GM18907 (cell line): ENCODE measurements around the gene GCK.
"Not testable (repeated sequence)": the region's sequence is repeated elsewhere in the genome, so short reads cannot be mapped to it uniquely, and the experiment has no call there.

ENCODE experiments used
- ATAC-seq: cut with Tn5 transposase; IDR thresholded peaks from one replicate; pipeline ENCODE4 v1.9.1; 2021; ENCODE audit warnings: mild to moderate bottlenecking, moderate library complexity; ENCODE audit not compliant: unreplicated experiment

GCK gene

GRCh38 chr7:44145479-44145968 lies 43.7 kb downstream of the GCK start:
- ATAC-seq, result no peak

- no peak for ATAC-seq
These were observed 44.2 kb downstream of the GCK start for GRCh38 chr7:44144968-44145478.

DNA sequence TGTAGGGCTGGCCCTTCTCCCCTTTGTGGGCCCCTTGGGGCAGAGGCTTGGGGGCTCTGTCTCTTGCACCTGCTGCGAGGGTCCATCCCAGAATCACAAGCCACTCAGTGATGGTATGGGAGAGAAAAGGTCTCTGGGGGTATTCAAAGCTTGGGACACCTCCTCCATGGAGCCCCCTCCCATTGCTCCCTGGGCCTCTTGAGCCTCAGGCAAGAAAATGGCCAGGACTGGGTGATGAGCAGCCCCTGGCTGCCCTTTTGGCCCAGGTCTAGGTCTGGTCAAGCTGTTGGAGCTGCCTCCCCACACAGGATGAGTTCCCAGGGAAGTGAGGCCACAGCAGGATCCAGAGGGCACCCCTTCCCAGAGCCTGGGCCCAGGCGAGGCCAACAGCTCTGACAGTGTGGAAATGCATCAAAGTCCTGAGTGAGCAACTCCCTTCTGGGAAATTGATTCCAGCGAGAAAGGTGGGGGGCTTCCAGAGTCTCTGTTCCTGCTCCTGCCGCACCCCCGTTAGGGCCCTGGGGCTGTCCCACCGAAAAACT lies 44.7 kb downstream of the GCK start:
- no peak for ATAC-seq

GRCh38 chr7:44143646-44144250 lies 45.5 kb downstream of the GCK start:
- no peak for ATAC-seq

DNA sequence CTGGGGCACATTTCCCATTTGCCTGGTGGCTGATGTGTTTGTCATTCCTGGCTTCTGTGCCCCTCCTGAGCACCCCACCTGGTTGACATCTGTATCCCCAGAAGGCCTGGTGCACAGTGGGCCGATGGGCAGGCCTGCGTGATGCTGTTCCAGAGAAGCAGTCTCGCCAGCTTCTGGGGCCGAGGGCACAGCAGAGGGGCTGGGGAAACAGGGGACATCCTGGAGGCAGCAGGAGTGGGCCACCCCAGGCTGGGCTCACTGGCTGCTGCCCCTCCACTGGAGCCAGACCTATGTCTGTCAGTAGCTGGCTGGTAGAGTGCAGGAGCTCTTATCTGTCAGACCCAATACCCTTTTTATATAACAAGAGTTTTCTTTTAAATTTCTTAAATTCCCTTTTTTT lies 47.2 kb downstream of the GCK start:
- no peak for ATAC-seq

DNA sequence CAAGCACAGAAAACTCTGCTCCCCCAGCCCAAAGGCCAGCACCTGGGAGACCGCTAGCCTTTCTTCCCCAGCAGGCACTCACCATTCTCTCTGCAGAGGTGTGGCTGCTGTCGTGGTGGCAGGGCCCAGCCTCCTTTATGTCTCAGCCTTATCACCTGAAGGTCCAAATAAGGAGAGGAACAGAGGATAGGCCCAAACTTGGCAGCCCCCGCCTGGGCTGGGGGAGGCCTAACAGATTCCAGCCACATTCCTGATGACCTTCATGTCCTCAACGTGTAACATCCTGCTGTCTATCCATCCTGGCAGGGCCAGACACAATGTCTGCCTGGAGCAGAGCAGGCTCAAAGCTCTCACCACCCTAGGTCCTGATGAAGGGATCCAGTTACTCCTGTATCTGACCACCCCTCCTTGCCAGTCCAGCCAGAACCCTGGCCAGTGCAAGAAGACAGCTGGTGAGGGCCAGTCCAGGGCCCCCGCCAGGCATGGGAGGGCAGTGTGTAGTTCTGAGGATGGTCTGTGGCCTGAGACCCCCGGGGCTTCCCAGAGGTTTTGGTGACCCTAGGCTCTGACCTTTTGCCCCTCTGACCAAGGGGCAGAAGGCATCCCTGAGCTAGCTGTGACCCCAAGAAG lies 47.9 kb downstream of the GCK start, which contains the start of gene MYL7:
TSS of gene MYL7 (minus strand) at position 112 of the 630 bp plus-strand sequence. CDS start at position 85, 27 bp downstream.
- ATAC-seq, result no peak

DNA sequence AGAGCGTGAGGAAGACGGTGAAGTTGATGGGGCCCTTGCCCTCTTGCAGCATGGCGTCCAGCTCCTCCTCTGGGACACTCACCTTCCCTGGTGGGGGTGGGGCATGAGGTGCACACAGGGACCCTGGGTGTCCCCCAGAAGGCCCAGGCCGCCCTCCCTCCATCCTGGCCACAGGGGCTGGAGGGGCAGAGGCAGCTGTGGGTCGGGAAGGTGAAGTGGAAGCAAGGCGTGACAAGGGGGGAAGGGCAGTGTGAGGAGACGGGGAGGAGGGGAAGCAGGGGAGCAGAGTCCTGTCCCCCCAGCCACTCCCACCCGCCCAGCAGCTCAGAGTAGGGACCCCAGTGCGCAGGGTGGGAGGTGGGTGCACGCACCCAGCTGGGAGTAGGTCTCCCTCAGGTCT lies 48.9 kb downstream of the GCK start:
- no peak for ATAC-seq

GRCh38 chr7:44139311-44140010 lies 49.8 kb downstream of the GCK start:
- ATAC-seq, result no peak

GRCh38 chr7:44138698-44139097 lies 50.5 kb downstream of the GCK start:
- ATAC-seq, result no peak

- no peak for ATAC-seq
These were observed 52.5 kb downstream of the GCK start for GRCh38 chr7:44136731-44137130.

DNA sequence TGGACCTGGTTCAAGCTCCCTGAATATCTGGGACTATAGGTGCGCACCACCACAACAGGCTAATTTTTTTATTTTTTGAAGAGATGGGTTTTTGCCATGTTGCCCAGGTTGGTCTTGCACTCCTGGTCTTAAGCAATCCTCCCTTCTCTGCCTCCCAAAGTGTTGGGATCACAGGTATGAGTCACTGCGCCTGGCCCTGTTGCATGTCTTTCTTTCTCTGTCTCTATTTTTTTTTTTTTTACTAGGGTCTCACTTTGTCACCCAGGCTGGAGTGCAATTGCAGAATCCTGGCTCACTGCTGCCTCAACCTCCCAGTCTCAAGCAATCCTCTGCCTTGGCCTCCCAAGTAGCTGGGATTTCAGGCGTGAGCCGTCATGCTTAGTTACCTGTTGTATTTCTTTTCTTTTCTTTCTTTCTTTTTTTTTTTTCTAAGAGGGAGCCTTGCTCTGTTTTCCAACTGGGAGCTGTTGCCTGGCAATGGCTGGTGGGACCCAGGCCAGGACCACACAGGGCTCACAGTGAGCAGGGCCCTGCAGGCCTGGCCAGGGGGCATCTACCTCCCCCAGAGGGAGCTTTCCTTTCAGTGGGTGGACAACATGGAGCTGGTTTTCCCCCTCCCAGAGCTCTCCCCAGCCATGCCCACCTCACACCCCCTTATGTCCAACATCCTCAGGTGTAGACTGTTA lies 54.2 kb downstream of the GCK start:
- ATAC-seq, result no peak

- no peak for ATAC-seq
These were observed 55.9 kb downstream of the GCK start for GRCh38 chr7:44133295-44133694.

GRCh38 chr7:44132039-44132438 lies 57.2 kb downstream of the GCK start:
- ATAC-seq, result no peak

GRCh38 chr7:44131173-44132029 lies 57.8 kb downstream of the GCK start:
- no peak for ATAC-seq

GRCh38 chr7:44128721-44129582 lies 60.3 kb downstream of the GCK start:
- ATAC-seq, result no peak

DNA sequence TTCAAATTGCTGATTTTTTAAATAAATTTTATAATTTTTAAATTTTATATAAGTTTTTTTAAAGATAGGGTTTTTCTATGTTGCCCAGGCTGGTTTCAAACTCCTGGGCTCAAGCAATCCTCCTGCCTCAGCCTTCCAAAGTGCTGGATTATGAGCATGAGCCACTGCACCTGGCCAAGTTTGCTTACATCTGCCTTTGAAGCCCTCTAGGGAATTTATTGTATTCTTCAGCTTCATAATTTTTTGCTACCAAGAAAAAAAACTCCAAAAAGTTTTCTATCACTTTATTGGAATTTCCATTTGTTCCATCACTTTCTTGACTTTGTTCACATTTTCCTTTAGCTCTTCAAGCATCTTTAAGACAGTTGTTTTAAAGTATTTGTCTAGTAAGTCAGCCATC lies 62.1 kb downstream of the GCK start:
- ATAC-seq, result no peak

GRCh38 chr7:44126574-44126973 lies 62.7 kb downstream of the GCK start:
- not testable (repeated sequence) for ATAC-seq

- no peak for ATAC-seq
These were observed 64.4 kb downstream of the GCK start for GRCh38 chr7:44124822-44125202.
